HG03575 (cell line): ENCODE data around the gene SELENON.

Experiments used
- ATAC-seq: cut with Tn5 transposase; IDR thresholded peaks from one replicate; pipeline ENCODE4 v1.9.1; 2021; ENCODE audit not compliant: unreplicated experiment, insufficient number of reproducible peaks, low FRiP score; ENCODE audit errors: extremely low read depth

The SELENON gene

GRCh38 chr1:25844536-25845337, 44.7 kb downstream of the SELENON start:
- no peak for ATAC-seq

- no peak for ATAC-seq
Measured at GRCh38 chr1:25845664-25846063, 45.7 kb downstream of the SELENON start.

GRCh38 chr1:25847929-25848328, 47.9 kb downstream of the SELENON start:
- no peak for ATAC-seq

- ATAC-seq = no peak
Measured at GRCh38 chr1:25848531-25848930, 48.5 kb downstream of the SELENON start.

- ATAC-seq = no peak
Measured at GRCh38 chr1:25854554-25854953, 54.6 kb downstream of the SELENON start.

- no peak for ATAC-seq
Measured at GRCh38 chr1:25856856-25857255, 56.9 kb downstream of the SELENON start.

GRCh38 chr1:25858494-25858893, 58.5 kb downstream of the SELENON start:
- ATAC-seq = no peak

- ATAC-seq = no peak
Measured at GRCh38 chr1:25858906-25859789, 59.2 kb downstream of the SELENON start, which contains the start of gene AUNIP. AUNIP (minus strand) TSS chr1:25859457; CDS start chr1:25859357, 100 bp downstream.

- no peak for ATAC-seq
Measured at GRCh38 chr1:25861316-25862286, 61.6 kb downstream of the SELENON start.

GRCh38 chr1:25862785-25863485, 62.9 kb downstream of the SELENON start:
- ATAC-seq = no peak

- no peak for ATAC-seq
Measured at GRCh38 chr1:25863486-25864262, 63.7 kb downstream of the SELENON start.

- ATAC-seq = no peak
Measured at GRCh38 chr1:25864434-25864833, 64.4 kb downstream of the SELENON start.

GRCh38 chr1:25866288-25866687, 66.3 kb downstream of the SELENON start:
- no peak for ATAC-seq

- no peak for ATAC-seq
Measured at GRCh38 chr1:25867210-25867991, 67.4 kb downstream of the SELENON start.
